Activated CD4-positive, alpha-beta T cell treated with anti-CD3 and anti-CD28 coated beads, Interleukin-2, amount 50 U/mL, for 1 hour (primary cell): Measurements from ENCODE around the gene VRK3.

ENCODE experiments used
- DNase-seq: peaks from one replicate; pipeline ENCODE4 v3.0.0-alpha.2; 2020

Gene VRK3

DNA sequence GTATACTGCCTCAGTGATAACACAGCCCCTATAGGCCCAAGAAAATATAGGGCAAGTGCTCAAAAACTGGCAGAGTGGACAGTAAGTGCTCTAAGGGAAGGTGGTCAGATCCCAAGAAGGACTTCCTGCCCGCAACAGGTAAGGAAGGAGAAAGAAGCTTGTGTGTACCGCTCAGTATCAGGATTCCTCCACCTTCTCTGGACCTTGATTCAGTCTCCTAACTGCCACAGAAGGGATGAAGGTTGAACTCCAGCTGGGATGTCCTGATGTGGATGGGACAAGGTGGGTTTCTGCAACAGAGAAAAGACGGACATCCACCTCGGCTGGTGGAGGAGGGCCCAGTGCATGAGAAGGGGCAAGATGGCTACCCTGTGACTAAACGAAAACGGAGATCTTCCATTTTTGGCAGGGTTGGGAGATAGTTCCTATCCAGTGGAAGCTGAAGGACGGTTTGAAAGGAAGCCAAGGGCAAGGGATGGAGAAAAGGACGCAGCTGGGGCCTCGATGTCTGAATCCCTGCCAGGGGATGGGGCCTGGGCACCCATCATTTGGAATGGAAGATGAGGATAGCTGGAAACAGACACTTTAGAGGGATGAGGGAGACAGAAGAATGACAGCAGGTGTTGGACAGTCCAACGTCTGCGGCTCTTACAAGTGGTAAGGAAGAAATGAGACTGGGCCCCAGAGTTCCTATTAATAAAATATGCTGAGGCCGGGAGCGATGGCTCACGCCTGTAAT lies 97.5 kb downstream of the VRK3 start:
- no peak for DNase-seq

DNA sequence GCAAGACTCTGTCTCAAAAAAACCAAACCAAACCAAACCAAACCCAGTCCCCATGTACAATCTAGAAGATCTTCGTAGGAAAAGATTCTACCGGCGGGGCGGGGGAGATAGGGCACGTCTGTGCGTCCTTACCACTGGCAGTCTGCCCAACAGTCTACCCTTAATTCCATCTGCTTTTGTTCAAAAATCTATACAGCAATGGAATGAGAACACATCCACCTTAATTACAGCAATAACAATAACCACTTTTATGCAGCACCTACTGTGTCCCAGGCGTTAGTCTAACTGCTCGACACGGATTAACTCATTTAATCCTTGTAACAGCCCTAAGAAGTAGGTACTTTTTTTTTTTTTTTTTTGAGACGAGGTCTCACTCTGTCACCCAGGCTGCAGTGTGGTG lies 98.7 kb downstream of the VRK3 start:
- DNase-seq = no peak
